ENCODE measurements around the gene RGMA. TPM values are rescaled to one million over a fixed set of nuclear protein-coding genes. Genes with fewer than 3 reads are reported as not detected.

The RGMA gene
- total RNA-seq, 2 experiments from 2014 or later: not detected

DNA sequence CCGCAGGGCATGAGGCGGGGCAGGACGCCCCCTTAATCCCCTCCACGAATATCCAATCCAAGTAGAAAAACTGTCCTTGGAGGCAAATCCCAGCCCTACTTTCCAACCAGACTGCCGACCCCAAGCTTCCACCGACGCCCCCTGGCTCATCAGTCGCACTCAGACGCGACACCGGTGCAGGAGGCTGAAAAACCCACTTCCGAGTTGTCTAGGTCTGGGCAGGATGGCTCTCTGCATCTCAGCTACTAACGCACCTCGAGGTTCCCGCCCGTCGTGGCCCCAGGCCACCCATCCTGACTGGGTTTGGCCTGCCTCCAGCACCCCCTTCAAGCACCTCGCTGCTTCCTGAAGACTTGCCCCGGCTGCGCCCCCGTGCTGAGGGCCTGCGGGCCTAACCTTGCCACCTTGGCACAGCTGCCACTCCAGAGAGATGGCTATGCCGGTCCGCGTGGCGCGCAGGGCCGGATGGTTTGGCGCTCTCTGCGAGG is 15.5 kb downstream of the RGMA start:
- TF ChIP-seq, protein P1, sequence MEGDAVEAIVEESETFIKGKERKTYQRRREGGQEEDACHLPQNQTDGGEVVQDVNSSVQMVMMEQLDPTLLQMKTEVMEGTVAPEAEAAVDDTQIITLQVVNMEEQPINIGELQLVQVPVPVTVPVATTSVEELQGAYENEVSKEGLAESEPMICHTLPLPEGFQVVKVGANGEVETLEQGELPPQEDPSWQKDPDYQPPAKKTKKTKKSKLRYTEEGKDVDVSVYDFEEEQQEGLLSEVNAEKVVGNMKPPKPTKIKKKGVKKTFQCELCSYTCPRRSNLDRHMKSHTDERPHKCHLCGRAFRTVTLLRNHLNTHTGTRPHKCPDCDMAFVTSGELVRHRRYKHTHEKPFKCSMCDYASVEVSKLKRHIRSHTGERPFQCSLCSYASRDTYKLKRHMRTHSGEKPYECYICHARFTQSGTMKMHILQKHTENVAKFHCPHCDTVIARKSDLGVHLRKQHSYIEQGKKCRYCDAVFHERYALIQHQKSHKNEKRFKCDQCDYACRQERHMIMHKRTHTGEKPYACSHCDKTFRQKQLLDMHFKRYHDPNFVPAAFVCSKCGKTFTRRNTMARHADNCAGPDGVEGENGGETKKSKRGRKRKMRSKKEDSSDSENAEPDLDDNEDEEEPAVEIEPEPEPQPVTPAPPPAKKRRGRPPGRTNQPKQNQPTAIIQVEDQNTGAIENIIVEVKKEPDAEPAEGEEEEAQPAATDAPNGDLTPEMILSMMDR (conservative IDR thresholded peaks at IDR 0.05; ENCODE audit: low read length): no peak
- TF ChIP-seq EZH2phosphoT487 (IDR thresholded peaks at IDR 0.05; ENCODE audit: borderline replicate concordance, low read depth, low read length): no peak
- Histone ChIP-seq H3K9me3 (ENCODE audit: low read length) (no peaks in the 10 kb centered on the region), H3K4me2 (ENCODE audit: low read length) (no peak overlapping the region), H3K4me1 (ENCODE audit: insufficient read depth, low read length, poor library complexity, severe bottlenecking) (no peaks in the 10 kb centered on the region), H2AFZ (ENCODE audit: low read length) (no peak overlapping the region), H4K20me1 (ENCODE audit: insufficient read depth, low read length) (no peaks in the 10 kb centered on the region), H3K9me2 (ENCODE audit: insufficient read depth, low read length) (no peaks in the 10 kb centered on the region), H3K36me3 (ENCODE audit: insufficient read depth, low read length) (no peaks in the 10 kb centered on the region), H3K79me2 (ENCODE audit: insufficient read depth, low read depth, low read length) (no peaks in the 10 kb centered on the region), H3K27ac (ENCODE audit: low read depth, low read length, poor library complexity, severe bottlenecking) (no peak overlapping the region), H3K4me3 (ENCODE audit: low read depth, low read length, poor library complexity, severe bottlenecking) (no peak overlapping the region)
- no peak for DNase-seq (ENCODE audit: low spot score)
- intact Hi-C loops (cut with micrococcal nuclease; ENCODE audit: unreplicated experiment): no loop called here
- BruUV-seq (replicated peaks): no TSS peak
- ChIA-PET CTCF (ENCODE audit: unreplicated experiment) (no interaction called here), POLR2A (no interaction called here)

DNA sequence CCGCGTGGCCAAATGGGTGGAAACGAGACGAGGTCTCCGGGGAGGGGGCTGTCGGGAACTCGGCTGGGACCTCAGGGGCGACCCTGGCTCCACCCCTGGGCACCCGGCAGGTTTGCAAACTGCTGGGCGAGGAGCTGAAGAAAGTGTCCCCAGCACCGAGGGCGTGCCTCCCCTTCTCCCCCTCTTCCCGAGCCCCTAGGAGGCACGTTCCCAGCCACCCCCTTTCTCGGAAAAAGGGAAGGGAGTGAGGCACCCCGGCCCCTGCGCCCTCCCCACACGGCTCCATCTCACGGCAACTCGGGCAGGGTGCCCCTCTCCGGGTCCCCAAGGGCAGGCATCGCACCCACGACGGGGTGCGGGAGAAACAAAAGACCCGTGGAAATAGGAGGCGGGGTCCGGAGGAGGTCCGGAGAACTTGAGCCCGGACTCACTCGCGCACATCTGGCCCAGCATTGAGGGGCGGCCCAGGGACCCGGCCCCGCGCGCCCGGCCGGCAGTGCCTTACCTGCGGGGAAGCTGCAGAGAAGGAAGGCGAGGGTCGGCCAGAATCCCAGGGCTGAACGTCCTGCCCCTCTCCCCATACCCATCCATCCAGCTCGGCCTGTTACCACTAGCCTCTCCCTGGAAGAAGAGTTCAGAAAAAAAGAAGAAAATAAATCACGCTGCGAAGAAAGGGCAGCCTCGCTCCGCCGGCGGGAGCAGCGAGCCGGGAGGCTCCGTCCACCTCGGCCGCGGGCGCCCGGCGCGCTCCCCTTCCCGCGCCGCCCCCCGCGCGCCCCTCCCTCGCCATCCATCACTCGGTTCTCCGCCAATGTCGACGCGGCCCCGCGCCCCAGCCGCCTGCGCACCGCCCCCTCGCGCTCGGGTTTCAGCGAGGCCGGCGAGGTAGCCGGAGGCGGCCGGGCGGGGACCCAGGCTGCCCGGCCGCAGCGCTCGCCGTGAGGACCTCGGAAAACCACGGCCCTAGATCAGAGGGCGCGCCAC is 16.3 kb downstream of the RGMA start:
- ChIA-PET POLR2A (no interaction called here), CTCF (ENCODE audit: unreplicated experiment) (no interaction called here)
- Histone ChIP-seq H3K4me3 (ENCODE audit: low read depth, low read length, poor library complexity, severe bottlenecking) (no peak overlapping the region), H3K36me3 (ENCODE audit: insufficient read depth, low read length) (no peaks in the 10 kb centered on the region), H3K9me3 (ENCODE audit: low read length) (no peaks in the 10 kb centered on the region), H3K4me2 (ENCODE audit: low read length) (no peak overlapping the region), H3K9me2 (ENCODE audit: insufficient read depth, low read length) (no peaks in the 10 kb centered on the region), H3K27ac (ENCODE audit: low read depth, low read length, poor library complexity, severe bottlenecking) (no peak overlapping the region), H2AFZ (ENCODE audit: low read length) (no peak overlapping the region), H4K20me1 (ENCODE audit: insufficient read depth, low read length) (no peaks in the 10 kb centered on the region), H3K4me1 (ENCODE audit: insufficient read depth, low read length, poor library complexity, severe bottlenecking) (no peaks in the 10 kb centered on the region), H3K79me2 (ENCODE audit: insufficient read depth, low read depth, low read length) (no peaks in the 10 kb centered on the region)
- TF ChIP-seq, protein P1 (conservative IDR thresholded peaks at IDR 0.05; ENCODE audit: low read length): no peak
- TF ChIP-seq EZH2phosphoT487 (IDR thresholded peaks at IDR 0.05; ENCODE audit: borderline replicate concordance, low read depth, low read length): no peak
- intact Hi-C loops (cut with micrococcal nuclease; ENCODE audit: unreplicated experiment): no loop called here
- no TSS peak for BruUV-seq (replicated peaks)
- no peak for DNase-seq (ENCODE audit: low spot score)

DNA sequence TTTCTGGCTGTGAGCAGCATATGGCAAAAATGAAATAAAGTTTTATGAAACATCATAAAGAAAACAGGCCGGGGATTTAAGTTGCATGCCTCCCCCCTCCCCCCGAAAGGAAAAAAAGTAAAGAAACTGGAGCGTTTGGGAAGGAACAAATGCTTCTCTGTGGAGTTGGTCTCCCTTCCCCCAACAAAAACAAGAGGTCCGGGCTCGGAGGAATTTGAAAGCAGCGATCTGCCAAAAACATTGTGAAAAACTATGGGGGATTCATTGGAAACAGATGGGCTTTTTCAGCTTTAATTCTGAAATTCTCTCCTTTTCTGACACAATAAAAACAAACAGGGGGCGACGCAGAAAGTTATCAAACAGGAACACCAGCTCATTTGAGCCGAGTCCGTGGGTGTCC is 17.0 kb downstream of the RGMA start:
- Histone ChIP-seq H2AFZ (ENCODE audit: low read length) (no peak overlapping the region), H3K36me3 (ENCODE audit: insufficient read depth, low read length) (no peaks in the 10 kb centered on the region), H3K27ac (ENCODE audit: low read depth, low read length, poor library complexity, severe bottlenecking) (no peak overlapping the region), H3K79me2 (ENCODE audit: insufficient read depth, low read depth, low read length) (no peaks in the 10 kb centered on the region), H3K4me3 (ENCODE audit: low read depth, low read length, poor library complexity, severe bottlenecking) (no peak overlapping the region), H3K9me3 (ENCODE audit: low read length) (no peaks in the 10 kb centered on the region), H3K4me1 (ENCODE audit: insufficient read depth, low read length, poor library complexity, severe bottlenecking) (no peaks in the 10 kb centered on the region), H4K20me1 (ENCODE audit: insufficient read depth, low read length) (no peaks in the 10 kb centered on the region), H3K4me2 (ENCODE audit: low read length) (no peak overlapping the region), H3K9me2 (ENCODE audit: insufficient read depth, low read length) (no peaks in the 10 kb centered on the region)
- TF ChIP-seq, protein P1 (conservative IDR thresholded peaks at IDR 0.05; ENCODE audit: low read length): no peak
- TF ChIP-seq EZH2phosphoT487 (IDR thresholded peaks at IDR 0.05; ENCODE audit: borderline replicate concordance, low read depth, low read length): no peak
- intact Hi-C loops (cut with micrococcal nuclease; ENCODE audit: unreplicated experiment): no loop called here
- CTCF ChIA-PET (ENCODE audit: unreplicated experiment): no interaction called here
- POLR2A ChIA-PET: no interaction called here
- no TSS peak for BruUV-seq (replicated peaks)
- no peak for DNase-seq (ENCODE audit: low spot score)

All from OCI-LY7 (cell line).